HEK293 (cell line): ENCODE results near the gene PIK3R5.

Source experiments
- CTCF ChIA-PET: fragments of 350-600 bp; formaldehyde crosslinking; extraction: SDS; loops from one replicate; lab custom pipeline; 2021; ENCODE audit warnings: antibody characterized with exemption; lab: Yijun Ruan, JAX
- POLR2A ChIA-PET: fragments of 300-600 bp; formaldehyde crosslinking; extraction: SDS; loops from one replicate; lab custom pipeline; 2020; ENCODE audit warnings: antibody characterized with exemption, inconsistent platforms; lab: Yijun Ruan, JAX
- H3K27ac ChIP-seq: fragments of 200-500 bp; sonication (Bioruptor generic); 2 replicates; pipeline ENCODE4 v1.5.1; 2014; ENCODE audit warnings: low read depth, low read length, control low read depth, inconsistent platforms; ENCODE audit errors: extremely low read depth
- H3K36me3 ChIP-seq, 2 experiments: fragments of 200-500 bp in 1 of 2; sonication (Bioruptor generic) in 1 of 2; 1 replicate in 1 of 2; 2 replicates in 1 of 2; pipeline ENCODE4 v1.5.1; 2014 to 2017; ENCODE audit warnings: inconsistent platforms in 2 of 2, low read length in 2 of 2; ENCODE audit not compliant: control insufficient read depth in 2 of 2, insufficient read depth in 1 of 2
- H3K4me1 ChIP-seq: fragments of 200-500 bp; sonication (Bioruptor generic); 2 replicates; pipeline ENCODE4 v1.5.1; 2014; ENCODE audit warnings: mild to moderate bottlenecking, low read length, inconsistent platforms; ENCODE audit not compliant: control insufficient read depth, insufficient read depth
- H3K4me3 ChIP-seq: 2 replicates; pipeline ENCODE4 v1.5.1; 2011; ENCODE audit warnings: low read depth, mild to moderate bottlenecking, control low read depth, low read length, moderate library complexity
- H3K9me3 ChIP-seq: fragments of 200-500 bp; sonication (Bioruptor generic); 2 replicates; pipeline ENCODE4 v1.5.1; 2014; ENCODE audit warnings: low read depth, low read length, inconsistent platforms; ENCODE audit not compliant: control insufficient read depth, insufficient read depth
- AEBP2 ChIP-seq: fragments of 450-650 bp; formaldehyde crosslinking; IDR thresholded peaks from 2 replicates; pipeline ENCODE4 v1.5.1; 2016; ENCODE audit warnings: missing biosample characterization, missing genetic modification characterization, borderline replicate concordance
- BCL11B ChIP-seq: fragments of 450-650 bp; formaldehyde crosslinking; IDR thresholded peaks from 2 replicates; pipeline ENCODE4 v1.5.1; 2016; ENCODE audit warnings: low read depth, missing biosample characterization, missing genetic modification characterization
- GLI4 ChIP-seq: fragments of 450-650 bp; formaldehyde crosslinking; IDR thresholded peaks from 2 replicates; pipeline ENCODE4 v1.5.1; 2016; ENCODE audit warnings: missing biosample characterization, missing genetic modification characterization
- GLIS1 ChIP-seq: fragments of 450-650 bp; formaldehyde crosslinking; IDR thresholded peaks from 2 replicates; pipeline ENCODE4 v1.5.1; 2016; ENCODE audit warnings: missing biosample characterization, missing genetic modification characterization
- HOXA7 ChIP-seq: sonication (generic); formaldehyde crosslinking; IDR thresholded peaks from 2 replicates; pipeline ENCODE4 v1.8.1; 2022; ENCODE audit warnings: missing genetic modification reagents, borderline replicate concordance
- KLF1 ChIP-seq: fragments of 450-650 bp; formaldehyde crosslinking; IDR thresholded peaks from 2 replicates; pipeline ENCODE4 v1.5.1; 2016; ENCODE audit warnings: missing biosample characterization, missing genetic modification characterization
- PATZ1 ChIP-seq: fragments of 450-650 bp; formaldehyde crosslinking; IDR thresholded peaks from 2 replicates; pipeline ENCODE4 v1.5.1; 2016; ENCODE audit warnings: missing biosample characterization, missing genetic modification characterization
- SP7 ChIP-seq: fragments of 450-650 bp; formaldehyde crosslinking; IDR thresholded peaks from 2 replicates; pipeline ENCODE4 v1.5.1; 2016; ENCODE audit warnings: missing biosample characterization, missing genetic modification characterization
- TCF7L2 ChIP-seq: IDR thresholded peaks from 2 replicates; pipeline ENCODE4 v1.6.1; 2011; ENCODE audit warnings: low read depth, mild to moderate bottlenecking, inconsistent platforms, low read length, moderate library complexity, borderline replicate concordance
- ZIC2 ChIP-seq: fragments of 450-650 bp; formaldehyde crosslinking; IDR thresholded peaks from 2 replicates; pipeline ENCODE4 v1.5.1; 2016; ENCODE audit warnings: missing biosample characterization, missing genetic modification characterization
- ZNF114 ChIP-seq: fragments of 450-650 bp; formaldehyde crosslinking; IDR thresholded peaks from 2 replicates; pipeline ENCODE4 v1.5.0; 2017; ENCODE audit warnings: missing biosample characterization, missing genetic modification characterization
- ZNF175 ChIP-seq: fragments of 450-650 bp; formaldehyde crosslinking; IDR thresholded peaks from 2 replicates; pipeline ENCODE4 v1.5.1; 2016; ENCODE audit warnings: missing biosample characterization, missing genetic modification characterization
- ZNF280C ChIP-seq: fragments of 450-650 bp; formaldehyde crosslinking; IDR thresholded peaks from 2 replicates; pipeline ENCODE4 v1.5.1; 2016; ENCODE audit warnings: missing biosample characterization, missing genetic modification characterization
- ZNF354C ChIP-seq: fragments of 450-650 bp; formaldehyde crosslinking; IDR thresholded peaks from 2 replicates; pipeline ENCODE4 v1.5.1; 2016; ENCODE audit warnings: missing biosample characterization, missing genetic modification characterization, low read depth, borderline replicate concordance
- ZNF391 ChIP-seq: fragments of 450-650 bp; formaldehyde crosslinking; IDR thresholded peaks from 2 replicates; pipeline ENCODE4 v1.5.1; 2016; ENCODE audit warnings: low read depth, missing biosample characterization, missing genetic modification characterization, borderline replicate concordance
- ZNF510 ChIP-seq: fragments of 450-650 bp; formaldehyde crosslinking; IDR thresholded peaks from 2 replicates; pipeline ENCODE4 v1.5.1; 2018; ENCODE audit warnings: mild to moderate bottlenecking, missing genetic modification characterization, missing biosample characterization; ENCODE audit not compliant: insufficient replicate concordance
- ZNF555 ChIP-seq: fragments of 450-650 bp; formaldehyde crosslinking; conservative IDR thresholded peaks from 2 replicates; pipeline ENCODE4 v1.5.1; 2017; ENCODE audit warnings: missing biosample characterization, mild to moderate bottlenecking, missing genetic modification characterization, inconsistent platforms
- ZNF600 ChIP-seq: fragments of 450-650 bp; formaldehyde crosslinking; IDR thresholded peaks from 2 replicates; pipeline ENCODE4 v1.5.1; 2016; ENCODE audit warnings: missing biosample characterization, missing genetic modification characterization
- ZNF654 ChIP-seq: fragments of 450-650 bp; formaldehyde crosslinking; IDR thresholded peaks from 2 replicates; pipeline ENCODE4 v1.5.1; 2016; ENCODE audit warnings: low read depth, missing biosample characterization, missing genetic modification characterization
- ZNF76 ChIP-seq: fragments of 450-650 bp; formaldehyde crosslinking; IDR thresholded peaks from 2 replicates; pipeline ENCODE4; 2016; ENCODE audit warnings: low read depth, missing biosample characterization, missing genetic modification characterization, borderline replicate concordance
- ZSCAN16 ChIP-seq: fragments of 450-650 bp; formaldehyde crosslinking; IDR thresholded peaks from 2 replicates; pipeline ENCODE4 v1.5.1; 2016; ENCODE audit warnings: missing biosample characterization, missing genetic modification characterization
- ZSCAN23 ChIP-seq: fragments of 450-650 bp; formaldehyde crosslinking; IDR thresholded peaks from 2 replicates; pipeline ENCODE4 v1.5.1; 2016; ENCODE audit warnings: missing biosample characterization, missing genetic modification characterization
- ZSCAN4 ChIP-seq: fragments of 450-650 bp; formaldehyde crosslinking; IDR thresholded peaks from 2 replicates; pipeline ENCODE4 v1.5.1; 2017; ENCODE audit warnings: missing biosample characterization, missing genetic modification characterization

The PIK3R5 gene

DNA sequence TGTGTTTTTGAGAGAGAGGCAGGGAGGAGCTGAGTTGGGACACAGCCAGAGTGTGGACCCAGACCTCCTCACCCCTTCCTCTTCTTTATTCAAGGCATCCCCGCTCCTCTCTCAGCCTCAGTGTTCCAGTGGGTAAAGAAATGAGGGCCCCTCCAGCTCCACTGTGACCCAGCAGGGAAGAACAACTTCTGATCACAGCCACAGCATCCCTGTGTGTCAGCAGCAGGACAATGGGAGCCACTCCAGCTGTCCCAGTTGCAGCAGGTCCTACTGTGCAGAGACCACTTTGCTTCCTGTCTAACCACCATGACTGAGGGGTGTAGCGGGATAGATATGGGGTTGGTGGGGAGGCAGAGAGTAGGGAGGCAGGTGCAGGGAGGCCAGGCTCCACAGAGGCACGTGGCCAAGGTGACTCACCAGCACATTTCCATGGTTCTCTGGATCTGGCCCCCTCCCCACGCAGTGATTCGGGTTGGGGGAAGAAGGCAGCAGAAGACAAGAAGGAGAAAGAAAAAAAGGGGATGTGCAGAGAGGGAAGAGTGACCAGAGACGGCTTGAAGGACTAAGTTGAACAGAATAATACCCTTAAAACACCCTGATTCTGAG is 24.5 kb downstream of the PIK3R5 start:
- TF ChIP-seq ZNF280C, result no peak
- no peak for TF ChIP-seq ZNF654 (tag by site-specific recombination)
- peak; percentile 61 for TF ChIP-seq ZIC2 (tag by site-specific recombination)
- TF ChIP-seq, all 188 proteins: peak for 1
- H3K36me3 ChIP-seq, result no peaks in the 10 kb centered on the region
- CTCF ChIA-PET, result interaction anchor here (0.5 kb wide), 2 partner anchors 108 to 1283 kb away, joined by 3 read pairs; no protein-coding TSS in a partner anchor
- H3K27ac ChIP-seq, result no peak overlapping the region
- POLR2A ChIA-PET, result interaction anchor here (0.6 kb wide), 1 partner anchor 363 kb away, joined by 6 read pairs; no protein-coding TSS in a partner anchor
- no peaks in the 10 kb centered on the region for H3K4me1 ChIP-seq
- no peak overlapping the region for H3K4me3 ChIP-seq
- H3K9me3 ChIP-seq, result no peaks in the 10 kb centered on the region

DNA sequence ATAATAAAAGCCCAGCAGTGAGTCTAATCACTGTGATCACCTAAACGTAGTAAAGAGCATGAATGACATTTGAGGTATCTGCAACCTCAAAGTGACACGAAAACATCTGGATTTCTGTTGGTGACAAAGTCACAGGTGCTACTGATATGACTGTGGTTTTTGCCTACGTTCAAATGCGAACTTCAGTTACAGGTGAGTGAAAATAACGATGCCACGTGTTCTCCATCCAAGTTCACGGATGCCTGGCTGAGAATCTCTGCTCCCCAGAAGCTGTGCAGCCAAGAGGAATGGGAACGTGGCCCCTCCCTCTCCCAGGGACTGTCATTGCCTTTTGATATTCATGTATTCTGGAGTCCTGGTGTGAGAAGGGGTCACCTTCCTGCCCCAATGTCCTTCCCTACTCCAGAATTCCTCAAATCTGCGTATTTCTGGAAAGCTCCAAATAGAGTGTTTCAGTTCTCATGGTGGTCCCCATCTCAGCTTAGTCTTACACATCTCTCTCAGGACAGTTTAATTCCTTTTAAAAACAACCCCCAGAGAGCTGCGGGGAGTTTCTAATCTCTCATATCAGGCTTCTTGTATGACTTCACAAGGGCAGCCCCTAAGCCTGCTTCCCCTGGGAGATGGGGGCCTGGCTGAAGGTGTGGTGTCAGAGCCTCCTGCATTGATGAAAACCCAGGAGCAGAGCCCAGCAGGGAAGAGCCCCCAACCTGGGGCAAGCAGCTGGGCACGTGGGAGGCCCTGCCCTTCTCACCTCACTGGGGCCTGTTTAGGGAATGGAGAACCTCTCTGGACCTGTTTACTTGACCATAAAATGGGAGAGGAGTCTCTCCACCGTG is 25.8 kb downstream of the PIK3R5 start:
- ChIA-PET CTCF (no interaction called here), POLR2A (no interaction called here)
- Histone ChIP-seq H3K9me3 (no peaks in the 10 kb centered on the region), H3K36me3 (no peaks in the 10 kb centered on the region), H3K4me3 (no peak overlapping the region), H3K4me1 (no peaks in the 10 kb centered on the region), H3K27ac (no peak overlapping the region)
- TF ChIP-seq ZNF354C (tag by site-specific recombination) (no peak), ZNF600 (tag by site-specific recombination) (no peak), HOXA7 (CRISPR knock-in tag) (no peak), ZIC2 (tag by site-specific recombination) (peak; percentile 72), ZSCAN23 (tag by site-specific recombination) (no peak), ZSCAN16 (tag by site-specific recombination) (no peak), GLIS1 (tag by site-specific recombination) (peak; percentile 59), KLF1 (tag by site-specific recombination) (no peak), TCF7L2 (no peak), SP7 (tag by site-specific recombination) (no peak)

DNA sequence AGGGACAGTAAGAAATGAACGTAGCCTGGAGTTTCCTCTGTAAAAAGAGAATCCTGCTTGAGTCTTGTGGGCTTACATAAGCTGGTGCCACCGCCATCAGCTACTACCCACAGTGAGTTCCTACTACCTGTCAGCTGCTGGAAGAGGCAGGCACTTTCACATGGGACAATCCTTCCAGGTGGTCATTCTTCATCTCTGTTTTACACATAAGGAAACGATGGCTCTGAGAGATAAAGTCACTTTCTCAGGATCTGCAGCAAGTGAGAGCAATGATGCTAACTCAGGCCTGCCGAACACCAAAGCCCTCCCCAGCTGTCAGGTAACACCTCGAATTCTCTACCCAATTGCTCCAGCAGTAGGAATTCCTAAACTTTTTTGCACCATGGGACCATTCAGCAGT is 26.6 kb downstream of the PIK3R5 start:
- no peaks in the 10 kb centered on the region for H3K36me3 ChIP-seq
- CTCF ChIA-PET, result interaction anchor here (0.7 to 0.8 kb wide), 2 partner anchors 58 to 355 kb away, joined by 3 read pairs; no protein-coding TSS in a partner anchor
- H3K27ac ChIP-seq, result no peak overlapping the region
- no peaks in the 10 kb centered on the region for H3K9me3 ChIP-seq
- no peak overlapping the region for H3K4me3 ChIP-seq
- H3K4me1 ChIP-seq, result no peaks in the 10 kb centered on the region
- POLR2A ChIA-PET, result no interaction called here
- TF ChIP-seq ZSCAN4 (tag by site-specific recombination) (no peak), PATZ1 (no peak), ZNF510 (no peak), ZNF391 (tag by site-specific recombination) (no peak), ZNF555 (tag by site-specific recombination) (no peak), AEBP2 (no peak), ZNF76 (no peak), ZNF114 (tag by site-specific recombination) (no peak), ZIC2 (tag by site-specific recombination) (no peak), ZNF175 (tag by site-specific recombination) (no peak), GLI4 (no peak), BCL11B (tag by site-specific recombination) (no peak)
